NCI-H1092 treated with DMSO at 0.1 percent for 48 hours (cell line): ENCODE measurements around the gene JMJD1C.
"Not testable (repeated sequence)": the region's sequence is repeated elsewhere in the genome, so short reads cannot be mapped to it uniquely, and the experiment has no call there.

Source experiments
- DNase-seq: peaks from one replicate; lab custom pipeline; 2025; lab: John Stamatoyannopoulos, UW

Gene JMJD1C

GRCh38 chr10:63365976-63366765 is 99.6 kb downstream of the JMJD1C start:
- DNase-seq = no peak

- no peak for DNase-seq
Measured at GRCh38 chr10:63364918-63365317, 100.9 kb downstream of the JMJD1C start.

- DNase-seq = no peak
Measured at GRCh38 chr10:63363951-63364350, 101.8 kb downstream of the JMJD1C start.

- DNase-seq = no peak
Measured at GRCh38 chr10:63355682-63356081, 110.1 kb downstream of the JMJD1C start.

GRCh38 chr10:63352976-63353375 is 112.8 kb downstream of the JMJD1C start:
- DNase-seq = no peak

GRCh38 chr10:63348245-63348850 is 117.4 kb downstream of the JMJD1C start:
- no peak for DNase-seq

GRCh38 chr10:63346015-63346441 is 119.7 kb downstream of the JMJD1C start:
- no peak for DNase-seq

- no peak for DNase-seq
Measured at GRCh38 chr10:63344269-63344668, 121.5 kb downstream of the JMJD1C start.

GRCh38 chr10:63343476-63343875 is 122.3 kb downstream of the JMJD1C start:
- no peak for DNase-seq

GRCh38 chr10:63339640-63340039 is 126.1 kb downstream of the JMJD1C start:
- DNase-seq = not testable (repeated sequence)

GRCh38 chr10:63337455-63338251 is 128.1 kb downstream of the JMJD1C start:
- no peak for DNase-seq

GRCh38 chr10:63331586-63331985 is 134.2 kb downstream of the JMJD1C start:
- DNase-seq = no peak

GRCh38 chr10:63324495-63324854 is 141.3 kb downstream of the JMJD1C start:
- DNase-seq = no peak

GRCh38 chr10:63323701-63324494 is 141.9 kb downstream of the JMJD1C start:
- no peak for DNase-seq

- no peak for DNase-seq
Measured at GRCh38 chr10:63320683-63321082, 145.1 kb downstream of the JMJD1C start.

GRCh38 chr10:63319231-63319630 is 146.5 kb downstream of the JMJD1C start:
- DNase-seq = no peak

GRCh38 chr10:63318491-63318890 is 147.3 kb downstream of the JMJD1C start:
- DNase-seq = no peak

GRCh38 chr10:63314020-63314419 is 151.8 kb downstream of the JMJD1C start:
- no peak for DNase-seq

GRCh38 chr10:63313066-63313717 is 152.6 kb downstream of the JMJD1C start:
- no peak for DNase-seq

GRCh38 chr10:63308628-63309027 is 157.1 kb downstream of the JMJD1C start:
- DNase-seq = no peak

- no peak for DNase-seq
Measured at GRCh38 chr10:63304146-63304545, 161.6 kb downstream of the JMJD1C start.

- no peak for DNase-seq
Measured at GRCh38 chr10:63300801-63301200, 165.0 kb downstream of the JMJD1C start.
